Stimulated activated effector memory CD8-positive, alpha-beta T cell treated with anti-CD3 and anti-CD28 coated beads, Interleukin-12 subunit alpha, Interleukin-12 subunit beta, amount 100 ng/mL, for 72 hours (primary cell): ENCODE results near the gene GNG4.
A peak's percentile ranks its signal among the peaks of the same experiment; 100 is the strongest.

Experiments
- ATAC-seq: fragments of 150-1000 bp; cut with Tn5 transposase; 2 replicates; pipeline ENCODE4 v1.10.0; 2021
- DNase-seq, 2 donors: peaks; one replicate each; pipeline ENCODE4 v3.0.0; 2021 to 2022; ENCODE audit warnings: low spot score in 2 of 2
- H3K27ac Mint-ChIP-seq: one replicate; pipeline ENCODE4 v1.8.0; 2022; ENCODE audit warnings: mild to moderate bottlenecking, mixed read lengths
- H3K36me3 Mint-ChIP-seq: one replicate; pipeline ENCODE4 v1.8.0; 2022; ENCODE audit warnings: mild to moderate bottlenecking, mixed read lengths
- H3K4me1 Mint-ChIP-seq: one replicate; pipeline ENCODE4 v1.8.0; 2022; ENCODE audit warnings: mixed read lengths
- H3K4me3 Mint-ChIP-seq: one replicate; pipeline ENCODE4 v1.8.0; 2022; ENCODE audit warnings: mild to moderate bottlenecking, mixed read lengths
- H3K9me3 Mint-ChIP-seq: one replicate; pipeline ENCODE4 v1.8.0; 2022; ENCODE audit warnings: mixed read lengths

GNG4 gene

DNA sequence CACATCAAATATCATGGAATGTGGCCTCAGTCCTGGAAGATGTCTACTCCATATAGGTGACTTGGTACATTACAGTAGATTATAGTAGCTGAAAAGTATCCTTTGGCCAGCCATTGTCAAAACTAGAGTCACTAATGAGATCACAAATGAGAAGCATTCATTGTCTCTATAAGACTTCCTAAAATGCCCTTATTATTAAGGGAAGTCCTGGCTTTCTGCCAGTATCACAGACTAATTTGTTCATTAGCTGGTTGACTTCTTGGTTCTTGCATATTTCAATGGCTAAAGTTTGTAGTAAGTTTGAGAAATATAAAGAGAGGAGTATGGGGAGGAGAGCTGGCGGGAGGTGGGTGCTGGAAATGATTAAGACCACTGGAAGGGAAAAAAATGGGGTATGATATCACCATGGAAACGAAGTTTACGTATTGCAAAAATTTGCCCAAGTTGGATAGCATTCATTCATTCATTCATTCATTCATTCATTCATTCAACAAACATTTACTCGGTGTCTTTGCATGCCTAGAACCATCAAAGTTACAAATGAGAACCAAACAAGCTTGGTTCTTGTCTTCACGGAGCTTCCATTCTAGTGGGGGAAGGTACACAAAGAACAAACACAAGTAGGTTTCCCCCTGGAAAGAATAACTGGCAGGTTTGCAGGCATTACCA is 133.6 kb downstream of the GNG4 start:
- ATAC-seq (no peak), DNase-seq (no peak)
- no peaks in the 10 kb centered on the region for H3K36me3 Mint-ChIP-seq
- H3K4me3 Mint-ChIP-seq, result no peak overlapping the region
- no peaks in the 10 kb centered on the region for H3K9me3 Mint-ChIP-seq
- no peaks in the 10 kb centered on the region for H3K4me1 Mint-ChIP-seq
- no peak overlapping the region for H3K27ac Mint-ChIP-seq

DNA sequence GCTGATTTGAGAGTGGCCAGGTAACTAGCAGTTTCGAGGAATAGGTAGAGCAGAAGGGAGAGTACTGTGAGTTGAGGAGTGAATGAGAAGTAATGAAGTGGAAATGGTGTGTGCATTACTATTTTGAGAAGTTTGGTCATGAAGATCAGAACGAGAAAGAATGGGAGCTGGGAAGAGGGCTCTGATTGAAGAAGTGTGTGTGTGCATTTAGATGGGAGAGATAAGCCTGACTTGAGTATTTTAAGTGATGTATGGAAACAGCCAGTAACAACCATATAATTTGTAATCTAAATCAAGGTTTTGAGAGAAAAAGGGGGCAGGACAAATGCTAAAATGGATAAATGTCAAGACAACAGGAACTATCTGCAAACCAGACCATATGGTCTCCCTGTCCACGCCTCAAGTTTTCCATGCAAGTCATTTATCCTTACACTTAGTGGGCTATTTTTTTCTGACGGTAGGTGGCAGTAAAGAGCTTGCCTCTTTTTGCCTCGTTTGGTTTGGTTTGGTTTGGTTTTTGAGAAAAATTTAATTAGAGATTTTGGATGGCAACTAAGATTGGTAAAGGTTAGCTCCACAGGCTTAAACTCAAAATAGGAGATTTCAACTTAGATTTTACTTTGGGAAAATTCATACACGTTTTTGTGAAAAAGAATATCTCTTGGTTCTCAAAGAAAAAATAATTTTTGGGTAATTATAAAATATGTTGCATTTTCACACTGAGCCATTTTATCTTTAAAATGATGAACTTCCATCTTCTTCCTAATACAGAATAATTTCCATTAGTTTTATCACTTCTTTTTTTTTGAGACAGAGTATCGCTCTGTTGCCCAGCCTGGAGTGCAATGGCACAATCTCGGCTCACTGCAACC is 135.9 kb downstream of the GNG4 start:
- ATAC-seq (peak; percentile 45), DNase-seq (peak; percentile 28 to 62)
- Mint-ChIP-seq H3K36me3 (no peaks in the 10 kb centered on the region), H3K4me1 (no peaks in the 10 kb centered on the region), H3K9me3 (no peaks in the 10 kb centered on the region), H3K27ac (no peak overlapping the region), H3K4me3 (no peak overlapping the region)

DNA sequence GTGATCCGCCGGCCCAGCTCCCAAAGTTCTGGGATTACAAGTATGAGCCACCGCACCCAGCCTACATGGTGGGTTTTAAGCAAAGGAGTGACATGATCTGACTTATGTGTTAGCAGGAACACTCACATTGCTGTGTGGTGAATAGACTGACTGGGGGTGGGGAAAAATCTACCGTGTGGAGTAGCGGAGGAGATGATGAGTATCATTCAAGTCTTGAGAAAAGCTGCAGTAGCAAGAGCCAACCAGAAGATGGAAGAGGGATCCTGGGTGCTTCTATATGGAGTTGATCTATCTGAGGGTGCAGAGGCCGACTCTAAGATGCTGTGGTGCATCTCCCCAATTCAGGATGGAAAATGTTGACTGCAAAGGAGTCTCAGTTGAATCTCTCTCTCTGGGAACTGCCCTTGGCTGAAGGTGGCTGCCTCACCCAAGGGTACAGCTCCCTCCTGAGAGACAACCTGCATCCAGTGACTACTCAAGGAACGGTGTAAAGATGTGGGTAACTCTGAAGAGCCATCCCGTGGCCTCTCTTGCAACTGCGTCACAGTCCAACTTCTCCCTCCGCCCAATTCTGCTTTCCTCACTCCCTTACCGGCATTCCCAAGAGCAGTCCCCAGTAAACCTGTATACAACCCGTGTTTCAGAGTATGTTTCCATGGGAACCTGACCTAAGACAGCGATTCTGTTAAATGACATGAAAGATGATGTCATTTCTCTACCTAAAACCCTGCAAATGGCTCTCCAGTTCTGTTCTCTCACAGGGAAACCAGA is 137.9 kb downstream of the GNG4 start:
- H3K27ac Mint-ChIP-seq, result no peak overlapping the region

DNA sequence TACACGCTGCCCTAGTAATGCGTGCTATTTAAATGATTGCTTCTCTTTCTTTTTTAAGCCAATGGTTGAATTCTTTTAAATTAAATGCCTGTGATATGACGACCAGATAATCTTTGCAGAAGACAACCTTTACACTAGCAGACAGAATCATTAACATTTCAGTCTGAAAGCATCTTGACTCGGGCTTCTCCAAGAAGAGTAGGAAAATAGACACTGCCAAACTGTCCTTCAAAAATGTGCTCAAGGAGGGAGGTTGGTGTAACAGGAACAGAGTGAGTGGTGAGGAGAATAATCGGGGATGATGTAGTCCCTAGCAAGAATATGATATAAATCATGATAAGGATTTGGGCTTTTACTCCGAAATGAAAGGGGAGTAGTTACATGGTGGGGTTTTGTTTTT is 138.8 kb downstream of the GNG4 start:
- DNase-seq (no peak), ATAC-seq (no peak)
- H3K4me3 Mint-ChIP-seq, result no peak overlapping the region
- H3K27ac Mint-ChIP-seq, result no peak overlapping the region
- no peaks in the 10 kb centered on the region for H3K4me1 Mint-ChIP-seq
- no peaks in the 10 kb centered on the region for H3K36me3 Mint-ChIP-seq
- no peaks in the 10 kb centered on the region for H3K9me3 Mint-ChIP-seq

More for the DNA sequence above, 137.9 kb downstream of the GNG4 start:
- Mint-ChIP-seq H3K4me3 (no peak overlapping the region), H3K4me1 (no peaks in the 10 kb centered on the region), H3K36me3 (no peaks in the 10 kb centered on the region), H3K9me3 (no peaks in the 10 kb centered on the region)
- DNase-seq (no peak), ATAC-seq (no peak)

DNA sequence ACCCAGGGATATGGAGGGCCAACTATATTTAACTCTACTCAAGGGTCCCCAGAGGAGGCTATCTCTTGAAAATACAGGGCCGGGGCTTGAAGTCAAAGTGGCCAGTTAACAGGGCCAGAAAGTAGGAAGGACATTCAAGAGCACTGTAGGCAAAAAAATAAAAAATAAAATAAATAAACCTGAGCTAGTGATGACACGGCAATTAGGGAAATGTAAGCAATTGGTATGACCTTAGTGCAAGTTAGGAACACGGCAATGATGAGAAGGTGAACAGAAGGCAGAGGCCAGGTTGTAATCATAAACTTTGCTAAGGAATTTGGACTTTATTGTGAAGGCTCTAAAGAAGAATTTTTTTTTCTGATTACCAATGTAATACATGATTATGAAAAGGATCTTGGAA is 142.0 kb downstream of the GNG4 start:
- Mint-ChIP-seq H3K36me3 (peaks cover 20% of the 10 kb centered on the region), H3K4me1 (peaks cover 11% of the 10 kb centered on the region), H3K4me3 (no peak overlapping the region), H3K27ac (no peak overlapping the region), H3K9me3 (no peaks in the 10 kb centered on the region)
- no peak for ATAC-seq
- no peak for DNase-seq

DNA sequence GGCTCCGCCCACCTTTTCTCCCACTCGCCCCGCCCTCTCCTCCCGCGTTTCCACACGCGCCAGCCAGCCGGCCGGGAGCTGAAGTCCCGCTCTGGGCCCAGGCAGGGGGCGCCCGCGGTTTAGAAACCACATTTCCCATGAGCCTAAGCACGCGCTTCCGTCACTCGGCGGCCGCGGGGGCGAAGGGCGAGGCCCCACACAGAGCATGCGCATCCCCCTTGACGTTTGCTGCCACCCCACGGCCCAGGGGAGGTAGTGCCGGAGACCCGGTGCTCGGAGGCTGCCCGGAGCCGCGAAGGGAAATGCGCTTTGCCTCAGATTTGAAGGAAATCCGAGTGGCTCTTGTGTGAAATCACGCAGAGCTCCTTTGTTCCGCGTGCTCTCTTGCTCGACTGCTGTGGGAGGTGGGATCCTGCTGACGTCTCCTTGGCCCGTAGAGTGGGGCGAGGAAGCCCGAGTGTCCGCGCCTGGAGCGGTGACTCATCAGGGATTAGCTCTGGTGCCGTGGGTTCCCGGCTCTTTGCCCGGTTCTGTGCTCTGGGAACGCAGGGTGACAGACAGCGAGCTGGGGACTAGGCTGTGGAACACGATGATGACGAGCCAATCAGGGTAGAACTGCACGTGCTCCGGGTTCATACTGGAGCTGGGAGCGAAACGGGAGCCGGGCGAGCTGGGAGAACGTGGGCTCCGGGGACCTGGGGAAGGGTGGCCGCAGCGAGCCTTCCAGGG is 144.9 kb downstream of the GNG4 start:
- H3K4me3 Mint-ChIP-seq, result peak overlapping the region; percentile 94
- peak; percentile 98 to 100 for DNase-seq
- peak overlapping the region; percentile 96 for H3K27ac Mint-ChIP-seq
- peaks cover 17% of the 10 kb centered on the region for H3K4me1 Mint-ChIP-seq
- peaks cover 20% of the 10 kb centered on the region for H3K36me3 Mint-ChIP-seq
- H3K9me3 Mint-ChIP-seq, result no peaks in the 10 kb centered on the region
- ATAC-seq, result peak; percentile 86

DNA sequence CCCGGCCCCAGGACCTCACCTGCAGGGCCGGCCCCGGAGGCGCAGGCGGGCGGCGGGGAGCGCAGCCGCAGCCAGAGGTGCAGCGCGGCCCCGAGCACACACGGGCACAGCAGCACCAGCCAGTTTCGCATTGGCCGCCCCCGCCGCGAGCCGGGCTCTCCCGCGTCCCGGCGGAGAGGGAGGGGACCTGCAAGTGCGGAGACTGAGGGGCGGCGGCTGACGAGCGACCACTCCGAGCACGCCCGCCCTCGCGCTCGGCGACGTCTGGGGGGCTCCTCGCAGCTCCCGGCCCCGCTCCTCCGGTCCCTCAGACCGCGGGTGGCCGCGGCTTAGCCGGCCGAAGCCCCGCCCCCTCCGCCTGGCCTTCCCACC is 145.5 kb downstream of the GNG4 start, which contains the start of gene B3GALNT2:
B3GALNT2 (minus strand) TSS at position 331 of the 372 bp plus-strand sequence; CDS start at position 131, 200 bp downstream.
- ATAC-seq (peak; percentile 80), DNase-seq (no peak)
- no peaks in the 10 kb centered on the region for H3K9me3 Mint-ChIP-seq
- peaks cover 20% of the 10 kb centered on the region for H3K36me3 Mint-ChIP-seq
- peak within 1 kb of the TSS; percentile 96 for H3K27ac Mint-ChIP-seq
- peaks cover 17% of the 10 kb centered on the region for H3K4me1 Mint-ChIP-seq
- H3K4me3 Mint-ChIP-seq, result peak within 1 kb of the TSS; percentile 94

DNA sequence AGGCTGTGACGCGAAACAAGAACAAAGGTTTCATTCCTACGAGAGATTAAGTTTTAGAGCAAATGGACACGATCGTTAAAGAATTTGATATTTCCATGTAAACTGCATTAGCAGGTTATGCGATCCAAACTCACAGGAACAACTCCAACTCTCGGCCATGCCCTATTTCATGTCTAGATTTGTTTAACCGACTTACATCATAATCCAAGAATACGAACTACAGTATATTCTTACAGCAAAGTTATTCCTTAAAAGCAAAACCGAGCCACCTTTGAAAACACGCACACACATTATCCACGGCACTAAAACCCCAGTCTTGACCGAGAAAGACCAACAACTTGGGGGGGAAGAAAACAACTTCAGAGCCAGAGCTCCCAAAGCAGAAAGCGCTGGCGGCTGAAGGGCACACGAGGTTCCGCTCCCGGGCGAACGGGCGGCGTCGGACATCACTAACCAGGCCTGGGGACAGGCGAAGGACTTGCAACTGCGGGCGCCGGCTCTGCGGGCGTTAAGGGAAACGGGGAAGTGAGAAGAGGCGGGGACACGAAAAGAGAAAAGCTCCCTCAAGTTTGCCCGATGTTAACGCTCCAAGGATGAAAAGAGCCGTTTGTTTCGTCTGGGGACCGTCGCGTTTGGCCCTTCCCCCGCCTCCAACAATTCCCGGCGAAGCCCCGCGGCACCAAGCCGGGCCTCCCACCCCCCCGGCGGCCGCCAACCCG is 146.0 kb downstream of the GNG4 start:
- Mint-ChIP-seq H3K27ac (peak overlapping the region; percentile 93), H3K4me3 (peak overlapping the region; percentile 94), H3K4me1 (peaks cover 17% of the 10 kb centered on the region), H3K36me3 (peaks cover 20% of the 10 kb centered on the region), H3K9me3 (no peaks in the 10 kb centered on the region)
- ATAC-seq (no peak), DNase-seq (peak in 1 of 2 donors; percentile 63)

DNA sequence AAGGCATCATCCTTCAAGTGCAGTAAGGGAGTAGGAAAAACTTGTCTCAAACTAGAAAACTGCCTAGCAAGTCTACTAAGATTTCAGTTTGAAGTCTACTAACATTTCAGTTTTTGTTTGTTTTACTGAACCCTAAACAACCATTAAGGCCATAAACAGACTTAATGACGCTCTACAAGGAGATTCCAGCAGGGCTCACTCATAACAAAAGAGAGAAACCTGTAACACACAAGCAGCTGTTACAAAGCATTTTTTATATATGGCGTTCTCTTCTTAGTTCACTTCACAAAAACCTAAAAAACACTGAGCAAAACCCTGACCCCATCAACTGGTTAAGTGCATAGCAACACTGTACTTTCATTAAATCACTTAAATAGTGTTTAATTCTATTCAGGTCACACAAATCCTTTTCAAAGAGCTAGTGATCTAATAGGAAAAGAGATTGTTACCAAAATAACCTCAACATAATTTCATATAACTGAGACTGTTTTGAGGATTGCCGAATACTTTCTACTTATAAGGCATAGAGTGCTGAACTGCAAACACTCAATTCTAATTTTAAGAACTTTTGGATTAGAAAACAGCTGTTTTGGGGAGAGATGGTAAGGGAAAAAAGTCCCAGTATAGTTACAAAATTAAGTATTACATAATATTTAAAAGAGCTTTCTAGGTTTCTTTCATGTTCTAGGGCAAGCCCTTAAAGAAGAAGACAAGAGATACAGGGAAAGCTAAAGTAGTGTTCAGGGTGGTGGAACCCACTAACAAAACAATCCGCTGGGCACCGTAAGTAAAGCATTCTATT is 146.8 kb downstream of the GNG4 start:
- Mint-ChIP-seq H3K4me3 (peak overlapping the region; percentile 94), H3K27ac (peak overlapping the region; percentile 93), H3K4me1 (peaks cover 17% of the 10 kb centered on the region), H3K36me3 (peaks cover 20% of the 10 kb centered on the region), H3K9me3 (no peaks in the 10 kb centered on the region)
- no peak for ATAC-seq
- DNase-seq, result no peak

DNA sequence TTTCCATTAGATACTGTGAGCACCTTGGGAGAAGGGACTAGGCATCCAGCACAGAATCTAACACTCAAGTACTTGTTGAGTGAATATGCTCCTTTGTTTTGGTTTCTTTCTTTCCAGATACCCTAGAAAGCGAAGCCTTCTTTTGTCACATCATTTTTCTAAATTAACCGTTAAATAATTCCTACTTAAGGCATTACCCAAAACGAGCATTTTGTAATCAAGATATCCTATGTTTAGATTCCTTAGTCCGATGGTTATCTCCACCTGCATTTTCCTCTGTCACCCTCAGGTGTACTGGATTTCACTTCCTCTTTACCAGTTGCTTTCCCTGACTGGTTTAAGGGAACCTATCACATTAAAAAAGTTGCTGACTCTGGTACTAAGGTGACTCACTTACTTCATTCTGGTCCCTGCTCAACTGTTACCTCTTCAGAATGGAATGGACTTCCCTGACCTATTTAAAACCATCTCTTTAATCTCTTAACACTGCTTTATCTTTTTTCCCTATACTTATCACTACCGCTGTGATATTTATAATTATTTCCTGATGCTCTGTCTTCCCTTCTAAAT is 148.5 kb downstream of the GNG4 start:
- Mint-ChIP-seq H3K4me3 (no peak overlapping the region), H3K36me3 (peaks cover 20% of the 10 kb centered on the region), H3K27ac (no peak overlapping the region), H3K4me1 (peaks cover 17% of the 10 kb centered on the region), H3K9me3 (no peaks in the 10 kb centered on the region)
- ATAC-seq, result no peak
- DNase-seq, result no peak
